NT2/D1 (cell line): Measurements from ENCODE around the gene SCUBE3.

Experiments used
- SUZ12 ChIP-seq: IDR thresholded peaks from 2 replicates; pipeline ENCODE4 v1.6.1; 2011; ENCODE audit not compliant: insufficient read length, insufficient read depth; ENCODE audit errors: extremely low read depth
- YY1 ChIP-seq: IDR thresholded peaks from 2 replicates; pipeline ENCODE4 v1.6.1; 2011; ENCODE audit not compliant: insufficient read length, insufficient read depth
- ZNF274 ChIP-seq: IDR thresholded peaks from 2 replicates; pipeline ENCODE4 v1.6.1; 2011; ENCODE audit warnings: mild to moderate bottlenecking, low read depth, low read length

- no peak for TF ChIP-seq YY1
- no peak for TF ChIP-seq ZNF274
- TF ChIP-seq SUZ12 = no peak
These were observed 67.1 kb downstream of the SCUBE3 start for GRCh38 chr6:35280903-35281302.
